IPS DF 19.7 (cell line): ENCODE measurements around the gene MYOZ3.

ENCODE experiments used
- DNase-seq: peaks from one replicate; pipeline ENCODE4 v3.0.0-alpha.2; 2013; ENCODE audit warnings: low read depth, low spot score

Gene MYOZ3

GRCh38 chr5:150700594-150701377 is 39.7 kb downstream of the MYOZ3 start, which contains the start of gene RBM22:
Gene RBM22, minus strand, starts transcription at chr5:150701062. Its CDS starts 77 bp downstream, at chr5:150700985.
- peak; percentile 75 for DNase-seq

GRCh38 chr5:150703762-150704161 is 42.7 kb downstream of the MYOZ3 start:
- no peak for DNase-seq

GRCh38 chr5:150706776-150707390 is 45.8 kb downstream of the MYOZ3 start:
- no peak for DNase-seq

GRCh38 chr5:150710165-150710564 is 49.1 kb downstream of the MYOZ3 start:
- DNase-seq: no peak

GRCh38 chr5:150723845-150724244 is 62.8 kb downstream of the MYOZ3 start:
- no peak for DNase-seq
